HG02571 (cell line): Measurements from ENCODE around the gene PRSS12.
"Not testable (repeated sequence)": the region's sequence is repeated elsewhere in the genome, so short reads cannot be mapped to it uniquely, and the experiment has no call there.

Experiments
- ATAC-seq: cut with Tn5 transposase; IDR thresholded peaks from one replicate; pipeline ENCODE4 v1.9.1; 2021; ENCODE audit warnings: mild to moderate bottlenecking, moderate library complexity; ENCODE audit not compliant: unreplicated experiment

The PRSS12 gene

GRCh38 chr4:118352843-118353533 is at the start of gene PRSS12:
Gene PRSS12 (minus strand): TSS chr4:118353003. CDS start chr4:118352720, 283 bp downstream.
- ATAC-seq = peak; percentile 98

- ATAC-seq = no peak
Measured at GRCh38 chr4:118400356-118400755, 47.6 kb upstream of the PRSS12 start.

- ATAC-seq = not testable (repeated sequence)
Measured at GRCh38 chr4:118399883-118400282, 47.1 kb upstream of the PRSS12 start.

- peak; percentile 84 for ATAC-seq
Measured at GRCh38 chr4:118398226-118399090, 45.7 kb upstream of the PRSS12 start.

GRCh38 chr4:118397623-118397979 is 44.8 kb upstream of the PRSS12 start:
- ATAC-seq = no peak

- no peak for ATAC-seq
Measured at GRCh38 chr4:118396881-118397622, 44.2 kb upstream of the PRSS12 start.

- no peak for ATAC-seq
Measured at GRCh38 chr4:118395057-118395644, 42.3 kb upstream of the PRSS12 start.

GRCh38 chr4:118392509-118392908 is 39.7 kb upstream of the PRSS12 start:
- ATAC-seq = not testable (repeated sequence)

- no peak for ATAC-seq
Measured at GRCh38 chr4:118390121-118390520, 37.3 kb upstream of the PRSS12 start.

GRCh38 chr4:118389721-118390120 is 36.9 kb upstream of the PRSS12 start:
- no peak for ATAC-seq

GRCh38 chr4:118388606-118389005 is 35.8 kb upstream of the PRSS12 start:
- ATAC-seq = no peak

- no peak for ATAC-seq
Measured at GRCh38 chr4:118381902-118382301, 29.1 kb upstream of the PRSS12 start.

- no peak for ATAC-seq
Measured at GRCh38 chr4:118373614-118374255, 20.9 kb upstream of the PRSS12 start.

GRCh38 chr4:118372251-118372650 is 19.4 kb upstream of the PRSS12 start:
- no peak for ATAC-seq

GRCh38 chr4:118369231-118369630 is 16.4 kb upstream of the PRSS12 start:
- ATAC-seq = no peak

- ATAC-seq = no peak
Measured at GRCh38 chr4:118367872-118368271, 15.1 kb upstream of the PRSS12 start.

GRCh38 chr4:118367361-118367760 is 14.6 kb upstream of the PRSS12 start:
- ATAC-seq = no peak

- no peak for ATAC-seq
Measured at GRCh38 chr4:118363166-118363565, 10.4 kb upstream of the PRSS12 start.

GRCh38 chr4:118361192-118361591 is 8.4 kb upstream of the PRSS12 start:
- ATAC-seq = no peak

- ATAC-seq = no peak
Measured at GRCh38 chr4:118360106-118360505, 7.3 kb upstream of the PRSS12 start.

- ATAC-seq = no peak
Measured at GRCh38 chr4:118357601-118358000, 4.8 kb upstream of the PRSS12 start.
